H1 (cell line): ENCODE measurements around the gene AMZ1. TPM values are rescaled to one million over a fixed set of nuclear protein-coding genes. Genes with fewer than 3 reads are reported as not detected.

Experiments used
- CTCF ChIA-PET: fragments of 300-600 bp; sonication (Branson Sonifier 250); formaldehyde crosslinking; loops from one replicate; lab custom pipeline; 2021; ENCODE audit not compliant: partially characterized antibody; lab: Charles Lee
- POLR2A ChIA-PET: fragments of 300-600 bp; sonication (Branson Sonifier 250); formaldehyde crosslinking; loops from one replicate; lab custom pipeline; 2021; ENCODE audit warnings: inconsistent platforms; ENCODE audit not compliant: partially characterized antibody; lab: Charles Lee
- DNase-seq, 2 experiments: peaks; one replicate each; pipeline versions ENCODE4 v3.0.0 to v3.0.0-alpha.2; 2010 to 2022; ENCODE audit warnings: low spot score in 2 of 2, low read depth in 1 of 2, mixed read lengths in 1 of 2
- FAIRE-seq: peaks from 2 replicates; lab custom pipeline; 2011; peaks lifted over from hg19 to GRCh38; lab: Jason Lieb, UNC
- H2AFZ ChIP-seq: 2 replicates; pipeline ENCODE4 v1.8.1; 2012; ENCODE audit warnings: low read length, inconsistent platforms
- H2AK5ac ChIP-seq: 2 replicates; pipeline ENCODE4 v1.6.1; 2013; ENCODE audit warnings: low read depth, low read length
- H2BK120ac ChIP-seq: replicated peaks from 2 replicates; pipeline ENCODE3; 2013; ENCODE audit warnings: low read depth, low read length, inconsistent platforms
- H2BK12ac ChIP-seq: 2 replicates; pipeline ENCODE4 v1.6.1; 2013; ENCODE audit warnings: low read depth, low read length
- H2BK15ac ChIP-seq: 2 replicates; pipeline ENCODE4 v1.6.1; 2013; ENCODE audit warnings: low read length
- H2BK20ac ChIP-seq: 2 replicates; pipeline ENCODE4 v1.6.1; 2013; ENCODE audit warnings: low read length
- H2BK5ac ChIP-seq: 2 replicates; pipeline ENCODE4 v1.6.1; 2013; ENCODE audit warnings: low read depth, low read length
- H3K14ac ChIP-seq: 2 replicates; pipeline ENCODE4 v1.6.1; 2013; ENCODE audit warnings: inconsistent platforms; ENCODE audit not compliant: insufficient read length
- H3K18ac ChIP-seq: 2 replicates; pipeline ENCODE4 v1.6.1; 2013; ENCODE audit warnings: low read length; ENCODE audit errors: extremely low read depth
- H3K23ac ChIP-seq: 2 replicates; pipeline ENCODE4 v1.6.1; 2013; ENCODE audit warnings: inconsistent platforms; ENCODE audit not compliant: insufficient read length
- H3K23me2 ChIP-seq: 2 replicates; pipeline ENCODE4 v1.6.1; 2013; ENCODE audit warnings: low read depth, low read length
- H3K27ac ChIP-seq: 2 replicates; pipeline ENCODE4 v1.6.1; 2011; ENCODE audit warnings: low read depth, low read length, inconsistent platforms
- H3K27me3 ChIP-seq, 4 experiments: replicated peaks in 1 of 4; 1 replicate in 1 of 4; 2 replicates in 3 of 4; pipeline versions ENCODE4 v1.6.1 to v1.8.1; 2011 to 2013; ENCODE audit warnings: low read length in 3 of 4, mild to moderate bottlenecking in 3 of 4, inconsistent platforms in 2 of 4, mixed read lengths in 2 of 4, moderate library complexity in 1 of 4; ENCODE audit not compliant: control insufficient read depth in 3 of 4, insufficient read depth in 3 of 4; ENCODE audit errors: extremely low read depth in 1 of 4
- H3K36me3 ChIP-seq, 4 experiments: 2 replicates each; pipeline versions ENCODE4 v1.6.1 to v1.8.1; 2011 to 2013; ENCODE audit warnings: mild to moderate bottlenecking in 4 of 4, low read length in 3 of 4, moderate library complexity in 2 of 4, control low read depth in 1 of 4, inconsistent platforms in 1 of 4; ENCODE audit not compliant: insufficient read depth in 4 of 4, control insufficient read depth in 2 of 4
- H3K4ac ChIP-seq: replicated peaks from 2 replicates; pipeline ENCODE3; 2013; ENCODE audit warnings: low read length, low read depth, mixed read lengths, inconsistent platforms; ENCODE audit not compliant: insufficient read length
- H3K4me1 ChIP-seq, 4 experiments: replicated peaks in 1 of 4; 1 replicate in 1 of 4; 2 replicates in 3 of 4; pipeline versions ENCODE4 v1.6.1 to v1.8.1; 2011 to 2013; ENCODE audit warnings: low read length in 3 of 4, inconsistent platforms in 2 of 4, mixed read lengths in 1 of 4; ENCODE audit not compliant: insufficient read depth in 4 of 4, control insufficient read depth in 3 of 4
- H3K4me2 ChIP-seq, 2 experiments: 2 replicates each; pipeline versions ENCODE4 v1.6.1 to v1.8.1; 2011 to 2013; ENCODE audit warnings: low read depth in 2 of 2, low read length in 2 of 2, control low read depth in 1 of 2, inconsistent platforms in 1 of 2, mild to moderate bottlenecking in 1 of 2; ENCODE audit not compliant: insufficient read depth in 1 of 2
- H3K4me3 ChIP-seq, 4 experiments: fragments of 200-600, 300-600 bp in 1 of 4; sonication (generic), shearing (Covaris generic), sonication (Bioruptor Twin) in 1 of 4; 2 replicates each; pipeline versions ENCODE4 v1.5.1 to v1.8.1; 2011 to 2016; ENCODE audit warnings: low read length in 4 of 4, low read depth in 3 of 4, control low read depth in 2 of 4, inconsistent platforms in 2 of 4, mild to moderate bottlenecking in 2 of 4, mixed read lengths in 1 of 4, moderate library complexity in 1 of 4; ENCODE audit not compliant: insufficient read depth in 2 of 4; ENCODE audit errors: extremely low read depth in 1 of 4
- H3K56ac ChIP-seq: replicated peaks from 2 replicates; pipeline ENCODE3; 2013; ENCODE audit warnings: low read depth, mild to moderate bottlenecking, mixed read lengths, low read length, inconsistent platforms; ENCODE audit not compliant: insufficient read length
- H3K79me1 ChIP-seq: 2 replicates; pipeline ENCODE4 v1.6.1; 2013; ENCODE audit warnings: low read depth, low read length, control low read depth
- H3K79me2 ChIP-seq, 2 experiments: 2 replicates each; pipeline versions ENCODE4 v1.6.1 to v1.8.1; 2012 to 2013; ENCODE audit warnings: low read length in 2 of 2, mild to moderate bottlenecking in 2 of 2, inconsistent platforms in 1 of 2; ENCODE audit not compliant: insufficient read depth in 2 of 2, control insufficient read depth in 1 of 2
- H3K9ac ChIP-seq, 4 experiments: replicated peaks in 1 of 4; 1 replicate in 1 of 4; 2 replicates in 3 of 4; pipeline versions ENCODE4 v1.6.1 to v1.8.1; 2011 to 2013; ENCODE audit warnings: low read depth in 3 of 4, low read length in 3 of 4, control low read depth in 2 of 4, mild to moderate bottlenecking in 2 of 4, moderate library complexity in 2 of 4, inconsistent platforms in 1 of 4; ENCODE audit errors: extremely low read depth in 1 of 4
- H3K9me3 ChIP-seq, 2 experiments: 2 replicates each; pipeline versions ENCODE4 v1.6.1 to v1.8.1; 2012 to 2013; ENCODE audit warnings: mild to moderate bottlenecking in 2 of 2, moderate library complexity in 2 of 2, control low read depth in 1 of 2, inconsistent platforms in 1 of 2, low read depth in 1 of 2, low read length in 1 of 2, mixed read lengths in 1 of 2; ENCODE audit not compliant: insufficient read depth in 2 of 2
- H4K20me1 ChIP-seq, 2 experiments: replicated peaks in 1 of 2; 2 replicates each; pipeline versions ENCODE3 to v1.8.1; 2011 to 2013; ENCODE audit warnings: inconsistent platforms in 2 of 2, low read length in 2 of 2, mild to moderate bottlenecking in 1 of 2; ENCODE audit not compliant: insufficient read depth in 2 of 2, control insufficient read depth in 1 of 2
- H4K5ac ChIP-seq: 2 replicates; pipeline ENCODE4 v1.6.1; 2013; ENCODE audit warnings: low read length, low read depth, mixed read lengths, inconsistent platforms; ENCODE audit not compliant: insufficient read length
- H4K8ac ChIP-seq: 2 replicates; pipeline ENCODE4 v1.8.0; 2013; ENCODE audit warnings: mild to moderate bottlenecking, moderate library complexity, low read length, inconsistent platforms; ENCODE audit not compliant: insufficient read depth; ENCODE audit errors: extremely low read depth
- H4K91ac ChIP-seq: replicated peaks from 2 replicates; pipeline ENCODE3; 2013; ENCODE audit warnings: low read length, mixed read lengths, inconsistent platforms; ENCODE audit not compliant: insufficient read length
- CREB1 ChIP-seq: IDR thresholded peaks from 2 replicates; pipeline ENCODE4 v1.6.1; 2012; ENCODE audit warnings: inconsistent platforms
- EZH2 ChIP-seq: fragments of 200-600 bp; sonication (generic); IDR thresholded peaks from 2 replicates; pipeline ENCODE4 v1.7.1; 2012; ENCODE audit warnings: low read depth, mild to moderate bottlenecking, moderate library complexity, low read length, inconsistent platforms; ENCODE audit not compliant: severe bottlenecking
- GTF2F1 ChIP-seq: IDR thresholded peaks from 2 replicates; pipeline ENCODE4 v1.6.1; 2012; ENCODE audit warnings: low read depth, low read length, improper control_type of control experiment, borderline replicate concordance
- KDM4A ChIP-seq: IDR thresholded peaks from one replicate; pipeline ENCODE4 v1.7.1; 2012; ENCODE audit warnings: low read depth, mild to moderate bottlenecking, moderate library complexity, low read length, inconsistent platforms; ENCODE audit not compliant: severe bottlenecking
- RXRA ChIP-seq: IDR thresholded peaks from 2 replicates; pipeline ENCODE4 v1.6.1; 2011; ENCODE audit warnings: low read depth, mild to moderate bottlenecking, low read length, moderate library complexity; ENCODE audit not compliant: insufficient read depth
- SP2 ChIP-seq: IDR thresholded peaks from 2 replicates; pipeline ENCODE4 v1.6.1; 2012; ENCODE audit warnings: mild to moderate bottlenecking, low read length, inconsistent platforms
- WGBS, 2 experiments: shearing (Covaris generic) in 1 of 2; methylation state at CpG; one replicate each; pipeline versions ENCODE4 v1.1.6 to v1.1.7; 2013 to 2015; ENCODE audit warnings: low lambda C conversion rate in 2 of 2, mixed read lengths in 2 of 2, inconsistent platforms in 1 of 2, low coverage in 1 of 2, missing lambda C conversion rate in 1 of 2; ENCODE audit not compliant: insufficient replicate concordance in 2 of 2, insufficient coverage in 1 of 2, insufficient read length in 1 of 2; ENCODE audit errors: extremely low coverage in 1 of 2, missing lambda C conversion rate in 1 of 2; 5-methylcytosine and 5-hydroxymethylcytosine counted together
- polyA plus RNA-seq, 7 experiments: library from polyadenylated mRNA; depleted of rRNA in 3 of 7; stranded (reverse) in 5 of 7; unstranded in 2 of 7; fragments of >200 nt in 5 of 7; fragments of 200-250 nt in 2 of 7; gene quantifications; 1 replicate in 5 of 7; 2 replicates in 1 of 7; 4 replicates in 1 of 7; pipeline versions ENCODE4 v1.2.1 to v1.2.3, GENCODE V29; 2011 to 2013; ENCODE audit warnings: missing spikeins in 2 of 7, mixed read lengths in 2 of 7
- total RNA-seq: library from RNA; stranded (reverse); fragmentation: NEBNext Ultra II Directional; extraction: Animal tissue kit (Norgen Biotek cat#: 25700); gene quantifications from 2 replicates; pipeline ENCODE4 v1.2.1, GENCODE V29; 2021
- TF ChIP-seq, protein P1 (sequence below): IDR thresholded peaks from 2 replicates; pipeline ENCODE4 v1.6.1; 2012; ENCODE audit warnings: inconsistent platforms

The AMZ1 gene
- total and polyA plus RNA-seq, 2 of the 8 experiments (the other 6 are each of a cell fraction or from before 2014, with no cell fraction given), result 0.59 to 1.4 TPM

- Histone ChIP-seq H3K23me2 (no peaks in the 10 kb centered on the region; the same call in 1 of the 2 replicates), H2AFZ (no peak overlapping the region), H3K4ac (no peak overlapping the region), H3K56ac (no peak overlapping the region), H3K14ac (no peak overlapping the region), H3K36me3 (no peaks in the 10 kb centered on the region; a peak in 1 of 8 replicates), H3K18ac (no peak overlapping the region), H2AK5ac (no peak overlapping the region), H3K27me3 (no peaks in the 10 kb centered on the region), H2BK120ac (no peak overlapping the region), H4K8ac (no peak overlapping the region), H4K5ac (no peak overlapping the region), H3K4me1 (no peaks in the 10 kb centered on the region; a peak in 2 of 7 replicates), H3K79me1 (peaks cover under 1% of the 10 kb centered on the region; the same call in 1 of the 2 replicates), H3K23ac (no peak overlapping the region), H3K9me3 (no peaks in the 10 kb centered on the region), H3K9ac (no peak overlapping the region), H3K79me2 (peaks cover 2 to 58% of the 10 kb centered on the region in 2 experiments; a peak in 3 of 4 replicates), H4K20me1 (peaks cover 0 to 2% of the 10 kb centered on the region in 2 experiments), H3K4me3 (no peak overlapping the region), H3K27ac (no peak overlapping the region), H2BK20ac (no peak overlapping the region), H4K91ac (no peak overlapping the region), H2BK15ac (no peak overlapping the region), H2BK5ac (no peak overlapping the region), H3K4me2 (no peak overlapping the region), H2BK12ac (no peak overlapping the region)
- ChIA-PET POLR2A (interaction anchor here (0.6 kb wide), 1 partner anchor 141 kb away, joined by 3 read pairs; no protein-coding TSS in a partner anchor), CTCF (interaction anchor here (0.6 to 1.8 kb wide), 3 partner anchors 9 to 12 kb away, joined by 3 to 11 read pairs (median 6); no protein-coding TSS in a partner anchor)
- WGBS, 2 experiments, result 89% methylated on average over 5 of the region's 5 CpGs; no CpG with 5 or more reads in 1 of the 2 experiments
- FAIRE-seq (no peak), DNase-seq (no peak)
- TF ChIP-seq, protein P1, sequence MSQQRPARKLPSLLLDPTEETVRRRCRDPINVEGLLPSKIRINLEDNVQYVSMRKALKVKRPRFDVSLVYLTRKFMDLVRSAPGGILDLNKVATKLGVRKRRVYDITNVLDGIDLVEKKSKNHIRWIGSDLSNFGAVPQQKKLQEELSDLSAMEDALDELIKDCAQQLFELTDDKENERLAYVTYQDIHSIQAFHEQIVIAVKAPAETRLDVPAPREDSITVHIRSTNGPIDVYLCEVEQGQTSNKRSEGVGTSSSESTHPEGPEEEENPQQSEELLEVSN, result no peak
- TF ChIP-seq CREB1 (no peak), EZH2 (no peak), RXRA (no peak), GTF2F1 (no peak), SP2 (no peak), KDM4A (no peak)
Measured at GRCh38 chr7:2750004-2750407, 62.0 kb downstream of the AMZ1 start.
